Loucy (cell line): Measurements from ENCODE around the gene NUMB.

Experiments
- H2AFZ ChIP-seq: fragments of 200-600 bp; sonication (generic); 2 replicates; pipeline ENCODE4 v1.6.0; 2016; ENCODE audit warnings: antibody characterized with exemption, mild to moderate bottlenecking, low read length, moderate library complexity
- H3F3A ChIP-seq: fragments of 200-600 bp; 2 replicates; pipeline ENCODE4 v1.6.0; 2016; ENCODE audit warnings: antibody characterized with exemption, low read depth, mild to moderate bottlenecking
- H3K27me3 ChIP-seq: fragments of 200-600 bp; sonication (generic); 2 replicates; pipeline ENCODE4 v1.6.1; 2014; ENCODE audit warnings: low read length, mild to moderate bottlenecking; ENCODE audit not compliant: insufficient read depth, poor library complexity, severe bottlenecking
- H3K36me3 ChIP-seq: fragments of 200-600 bp; sonication (generic); 2 replicates; pipeline ENCODE4 v1.6.1; 2016; ENCODE audit warnings: low read length; ENCODE audit not compliant: insufficient read depth
- H3K4me1 ChIP-seq: fragments of 200-600 bp; sonication (generic); 2 replicates; pipeline ENCODE4 v1.5.1; 2014; ENCODE audit warnings: low read length, mild to moderate bottlenecking; ENCODE audit not compliant: insufficient read depth, poor library complexity, severe bottlenecking
- H3K4me2 ChIP-seq: fragments of 200-600 bp; sonication (generic); 2 replicates; pipeline ENCODE4 v1.6.0; 2014; ENCODE audit warnings: antibody characterized with exemption, low read length, low read depth, mild to moderate bottlenecking; ENCODE audit not compliant: poor library complexity, severe bottlenecking
- H3K4me3 ChIP-seq: fragments of 200-600 bp; sonication (generic); 2 replicates; pipeline ENCODE4 v1.5.1; 2014; ENCODE audit warnings: low read length, mild to moderate bottlenecking, mixed read lengths; ENCODE audit not compliant: poor library complexity, severe bottlenecking
- H3K79me2 ChIP-seq: fragments of 200-600 bp; sonication (generic); 2 replicates; pipeline ENCODE4 v1.6.1; 2014; ENCODE audit warnings: low read length; ENCODE audit not compliant: insufficient read depth
- H3K9ac ChIP-seq: fragments of 200-600 bp; sonication (generic); 2 replicates; pipeline ENCODE4 v1.6.0; 2014; ENCODE audit warnings: mild to moderate bottlenecking, low read depth, low read length, moderate library complexity; ENCODE audit not compliant: poor library complexity, severe bottlenecking
- H3K9me2 ChIP-seq: fragments of 200-600 bp; sonication (generic); replicated peaks from 2 replicates; pipeline ENCODE4 v1.6.1; 2016; ENCODE audit warnings: low read depth, low read length, mixed read lengths
- H3K9me3 ChIP-seq: fragments of 200-600 bp; sonication (generic); 2 replicates; pipeline ENCODE4 v1.6.1; 2014; ENCODE audit warnings: mild to moderate bottlenecking, antibody characterized with exemption, low read length, low read depth; ENCODE audit not compliant: insufficient read depth
- H4K20me1 ChIP-seq: fragments of 200-600 bp; sonication (generic); 2 replicates; pipeline ENCODE4 v1.6.0; 2014; ENCODE audit warnings: antibody characterized with exemption, low read length, mild to moderate bottlenecking; ENCODE audit not compliant: insufficient read depth, poor library complexity, severe bottlenecking
- CTCF ChIP-seq: fragments of 200-600 bp; sonication (generic); conservative IDR thresholded peaks from 2 replicates; pipeline ENCODE4 v1.5.1; 2014; ENCODE audit warnings: mild to moderate bottlenecking, antibody characterized with exemption, low read length
- EZH2phosphoT487 ChIP-seq: fragments of 200-600 bp; IDR thresholded peaks from 2 replicates; pipeline ENCODE4 v1.6.1; 2018; ENCODE audit warnings: antibody characterized with exemption, mild to moderate bottlenecking, moderate library complexity, borderline replicate concordance

NUMB gene

GRCh38 chr14:73234586-73235394 lies 223.6 kb downstream of the NUMB start:
- Histone ChIP-seq H3F3A (no peaks in the 10 kb centered on the region), H2AFZ (no peak overlapping the region), H3K9ac (no peak overlapping the region), H3K4me3 (no peak overlapping the region), H3K9me3 (no peaks in the 10 kb centered on the region), H3K4me1 (no peaks in the 10 kb centered on the region), H4K20me1 (no peaks in the 10 kb centered on the region), H3K9me2 (no peaks in the 10 kb centered on the region), H3K36me3 (no peaks in the 10 kb centered on the region), H3K4me2 (no peak overlapping the region), H3K79me2 (no peaks in the 10 kb centered on the region), H3K27me3 (no peaks in the 10 kb centered on the region)
- TF ChIP-seq CTCF (no peak), EZH2phosphoT487 (no peak)

- no peaks in the 10 kb centered on the region for H3F3A ChIP-seq
- H3K79me2 ChIP-seq, result no peaks in the 10 kb centered on the region
- H3K4me3 ChIP-seq, result no peak overlapping the region
- H4K20me1 ChIP-seq, result no peaks in the 10 kb centered on the region
- no peak overlapping the region for H2AFZ ChIP-seq
- H3K27me3 ChIP-seq, result no peaks in the 10 kb centered on the region
- H3K9me2 ChIP-seq, result no peaks in the 10 kb centered on the region
- TF ChIP-seq CTCF (no peak), EZH2phosphoT487 (no peak)
- H3K9me3 ChIP-seq, result no peaks in the 10 kb centered on the region
- H3K9ac ChIP-seq, result no peak overlapping the region
- H3K4me1 ChIP-seq, result no peaks in the 10 kb centered on the region
- H3K4me2 ChIP-seq, result no peak overlapping the region
- no peaks in the 10 kb centered on the region for H3K36me3 ChIP-seq
Measured at GRCh38 chr14:73234029-73234428, 224.3 kb downstream of the NUMB start.

GRCh38 chr14:73233564-73233963 lies 224.8 kb downstream of the NUMB start:
- Histone ChIP-seq H3K36me3 (no peaks in the 10 kb centered on the region), H3K79me2 (no peaks in the 10 kb centered on the region), H4K20me1 (no peaks in the 10 kb centered on the region), H3K9me2 (no peaks in the 10 kb centered on the region), H3K9ac (no peak overlapping the region), H3K27me3 (no peaks in the 10 kb centered on the region), H3K4me2 (no peak overlapping the region), H3K9me3 (no peaks in the 10 kb centered on the region), H3F3A (no peaks in the 10 kb centered on the region), H2AFZ (no peak overlapping the region), H3K4me1 (no peaks in the 10 kb centered on the region), H3K4me3 (no peak overlapping the region)
- TF ChIP-seq CTCF, result no peak
- no peak for TF ChIP-seq EZH2phosphoT487
